GM11168 (cell line): ENCODE data around the gene LMF1.

ENCODE experiments used
- in situ Hi-C: fragments of 300-500 bp; cut with MboI; formaldehyde crosslinking; loops from one replicate; pipeline ENCODE4 v1.12.0; 2022; ENCODE audit warnings: low sequenced_read_pairs; ENCODE audit not compliant: unreplicated experiment

LMF1 gene

DNA sequence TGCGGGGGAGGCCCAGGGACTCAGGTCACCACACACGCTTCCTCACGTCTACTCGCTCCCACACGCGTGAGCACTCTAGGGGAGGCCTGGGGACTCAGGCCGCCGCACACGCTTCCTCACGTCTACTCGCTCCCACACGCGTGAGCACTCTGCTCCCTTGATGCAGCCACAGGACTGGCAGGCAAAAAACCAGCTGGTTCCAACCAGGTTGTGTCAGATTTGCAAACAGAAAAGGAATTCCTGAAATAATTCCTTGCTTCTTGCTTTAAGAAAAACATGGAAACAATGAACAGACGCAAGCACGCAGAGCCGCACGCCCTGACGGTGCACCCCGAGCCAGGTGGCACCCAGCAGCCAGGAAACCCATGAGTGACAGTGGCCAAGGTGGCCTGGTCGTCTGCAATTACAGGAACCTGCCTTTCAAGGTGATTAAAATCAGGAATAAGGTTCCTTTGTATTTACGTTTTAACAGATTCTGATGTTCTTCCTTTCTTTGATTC lies 37.9 kb downstream of the LMF1 start:
- in situ Hi-C loops, result no loop called here

DNA sequence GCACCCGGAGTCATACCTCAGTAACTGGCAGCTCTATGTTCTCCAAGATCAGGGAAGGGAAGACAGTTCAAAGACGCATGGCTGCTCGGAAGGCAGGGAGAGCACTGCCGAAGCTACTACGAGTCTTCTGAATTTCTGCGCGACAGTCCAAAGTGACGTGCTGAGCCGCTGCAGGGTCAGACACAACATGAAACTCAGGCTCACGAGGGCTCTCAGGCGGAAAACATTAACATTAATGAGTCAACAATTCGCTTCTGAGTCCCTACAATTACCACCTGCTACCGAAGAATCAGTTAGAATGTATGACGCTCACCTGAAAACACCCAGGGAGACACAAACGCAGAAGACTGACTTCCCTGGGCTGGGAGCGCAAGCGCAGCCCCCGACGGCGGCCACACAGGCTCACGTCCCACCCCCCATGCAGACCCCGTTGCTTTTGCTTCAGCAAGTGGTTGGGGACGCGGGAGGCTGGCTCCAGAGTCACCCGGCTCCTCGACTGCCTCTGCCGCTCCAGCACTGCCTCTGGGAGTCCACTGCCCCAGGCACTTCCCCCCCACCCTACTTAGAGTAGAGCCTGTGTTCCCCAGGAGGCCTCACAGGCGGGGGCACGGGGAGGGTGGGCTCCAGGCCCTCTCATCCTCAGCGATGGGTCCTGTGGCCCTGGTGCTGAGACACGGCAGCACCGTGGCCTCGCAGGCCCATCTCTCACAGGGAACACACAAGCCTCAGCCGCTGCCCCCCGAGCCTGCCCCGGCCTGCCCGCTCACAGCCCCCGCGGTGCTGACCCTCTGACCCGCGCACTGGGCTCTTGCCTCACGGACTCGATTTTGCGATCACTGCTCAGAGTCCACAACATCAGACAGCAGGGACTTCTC lies 38.9 kb downstream of the LMF1 start:
- in situ Hi-C loops, result no loop called here

DNA sequence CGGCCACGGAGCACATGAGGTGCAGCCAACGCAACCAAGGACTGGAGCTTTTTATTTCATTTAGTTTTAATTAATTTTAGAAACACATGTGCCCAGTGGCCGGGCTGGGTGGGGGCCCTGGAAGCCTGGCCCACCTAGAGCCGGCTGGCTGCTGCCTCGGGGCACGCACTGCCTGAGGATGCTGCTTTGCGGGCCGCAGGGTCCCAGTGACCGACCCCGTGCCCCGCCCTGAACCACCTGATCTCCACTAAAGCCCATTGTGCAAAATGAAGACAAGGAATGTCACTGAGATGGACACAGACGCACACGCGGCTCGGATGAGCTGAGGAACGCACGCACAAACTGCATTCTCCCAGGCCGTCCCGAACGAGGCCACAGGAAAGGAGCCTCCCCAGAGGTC lies 39.6 kb downstream of the LMF1 start:
- in situ Hi-C loops, result no loop called here

DNA sequence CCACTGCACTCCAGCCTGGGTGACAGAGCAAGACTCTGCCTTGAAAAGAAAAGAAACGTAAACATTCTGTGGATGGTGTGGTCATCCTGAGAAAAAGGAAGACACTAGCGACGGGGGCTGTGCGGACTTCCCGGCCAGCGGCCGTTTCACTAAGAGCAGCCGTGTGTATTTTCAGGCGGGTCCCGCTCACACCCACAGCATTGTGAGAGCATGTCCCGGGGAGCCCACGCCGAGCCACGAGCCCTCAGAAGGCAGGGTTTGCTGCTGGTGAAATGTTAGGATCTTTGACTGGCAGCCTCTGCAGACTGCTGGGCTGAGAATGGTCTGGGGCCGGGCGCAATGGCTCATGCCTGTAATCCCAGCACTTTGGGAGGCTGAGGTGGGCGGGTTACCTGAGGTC lies 40.3 kb downstream of the LMF1 start:
- in situ Hi-C loops, result no loop called here

DNA sequence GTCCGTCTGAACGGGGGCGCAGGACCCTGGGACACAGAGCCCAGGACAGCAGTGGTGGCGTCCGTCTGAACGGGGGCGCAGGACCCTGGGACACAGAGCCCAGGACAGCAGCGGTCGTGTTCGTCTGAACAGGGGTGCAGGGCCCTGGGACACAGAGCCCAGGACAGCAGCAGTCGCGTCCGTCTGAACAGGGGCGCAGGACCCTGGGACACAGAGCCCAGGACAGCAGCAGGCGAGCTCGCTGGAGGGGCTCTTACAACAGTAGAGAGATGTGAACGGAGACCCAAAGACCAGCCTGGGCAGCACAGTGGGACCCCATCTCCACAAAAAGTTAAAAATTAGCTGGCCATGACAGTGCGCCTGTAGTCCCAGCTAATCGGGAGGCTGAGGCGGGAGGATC lies 40.7 kb downstream of the LMF1 start:
- in situ Hi-C loops, result no loop called here

DNA sequence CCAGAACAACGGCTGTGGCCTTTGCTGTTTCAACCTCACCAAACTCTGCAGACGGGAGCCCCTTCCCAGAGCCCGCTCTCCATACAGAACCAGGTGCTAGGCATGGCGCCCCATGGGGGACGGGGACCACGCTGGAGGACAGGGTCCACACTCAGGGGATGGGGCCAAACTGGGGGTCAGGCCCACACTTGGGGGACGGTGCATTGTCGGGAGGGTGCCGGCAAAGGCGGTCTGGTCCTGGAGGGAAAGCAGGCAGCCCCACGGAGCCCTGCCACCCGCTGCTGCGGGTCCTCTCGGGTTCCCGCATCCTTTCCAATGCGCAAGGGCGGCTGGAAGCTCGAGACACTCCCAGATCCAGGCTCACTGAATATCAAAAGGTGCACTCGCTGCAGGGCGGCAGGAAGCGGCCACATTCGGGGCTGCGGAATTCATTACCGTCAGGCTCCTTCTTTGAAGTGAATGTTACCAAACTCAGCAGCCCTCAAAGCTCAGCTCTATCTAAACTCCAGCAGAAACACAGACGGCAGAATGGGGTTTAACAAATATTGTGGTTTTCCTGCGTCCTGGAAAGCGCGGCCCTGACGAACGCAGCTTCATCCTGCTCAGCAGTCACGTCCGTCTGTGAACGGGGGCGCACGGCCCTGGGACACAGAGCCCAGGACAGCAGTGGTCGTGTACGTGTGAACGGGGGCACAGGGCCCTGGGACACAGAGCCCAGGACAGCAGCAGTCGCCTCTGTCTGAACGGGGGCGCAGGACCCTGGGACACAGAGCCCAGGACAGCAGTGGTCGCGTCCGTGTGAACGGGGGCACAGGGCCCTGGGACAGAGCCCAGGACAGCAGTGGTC lies 41.3 kb downstream of the LMF1 start:
- in situ Hi-C loops, result no loop called here

DNA sequence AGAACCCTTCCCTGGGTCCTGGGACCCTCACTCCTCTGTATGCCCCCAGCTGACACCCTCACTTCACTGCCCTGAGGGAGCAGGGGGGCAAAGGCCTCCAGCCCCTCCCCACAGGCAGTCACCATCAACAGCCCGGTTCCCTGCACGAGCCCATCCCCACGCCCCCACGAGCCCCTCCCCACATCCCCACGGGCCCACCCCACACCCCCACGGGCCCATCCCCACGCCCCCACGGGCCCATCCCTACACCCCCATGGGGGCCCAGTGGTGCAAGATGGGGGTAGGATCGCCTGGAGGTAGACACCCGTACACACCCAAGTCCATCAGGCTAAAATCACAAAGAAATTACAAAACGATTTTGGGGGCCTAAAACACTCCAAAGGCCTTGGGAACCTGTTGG lies 42.3 kb downstream of the LMF1 start:
- in situ Hi-C loops, result no loop called here

DNA sequence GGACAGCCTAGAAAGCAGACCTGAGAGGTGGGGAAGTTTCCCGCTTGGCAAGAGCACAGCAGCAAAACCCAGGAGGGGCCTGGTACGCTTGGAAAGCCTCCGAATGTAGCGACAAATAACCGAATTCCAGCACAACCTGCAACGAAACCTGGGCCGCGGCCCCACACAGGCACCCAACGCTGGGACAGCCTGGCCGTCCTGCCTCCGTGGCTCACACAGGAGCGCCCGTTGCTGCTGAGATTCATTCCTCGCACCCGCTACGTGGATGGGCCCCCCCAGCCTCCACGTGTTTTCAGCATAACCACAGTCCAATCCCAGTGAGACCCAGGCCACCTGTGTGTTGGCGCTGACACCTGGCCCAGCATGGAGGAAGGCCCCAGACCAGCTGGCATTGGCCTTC lies 42.9 kb downstream of the LMF1 start:
- in situ Hi-C loops, result no loop called here

DNA sequence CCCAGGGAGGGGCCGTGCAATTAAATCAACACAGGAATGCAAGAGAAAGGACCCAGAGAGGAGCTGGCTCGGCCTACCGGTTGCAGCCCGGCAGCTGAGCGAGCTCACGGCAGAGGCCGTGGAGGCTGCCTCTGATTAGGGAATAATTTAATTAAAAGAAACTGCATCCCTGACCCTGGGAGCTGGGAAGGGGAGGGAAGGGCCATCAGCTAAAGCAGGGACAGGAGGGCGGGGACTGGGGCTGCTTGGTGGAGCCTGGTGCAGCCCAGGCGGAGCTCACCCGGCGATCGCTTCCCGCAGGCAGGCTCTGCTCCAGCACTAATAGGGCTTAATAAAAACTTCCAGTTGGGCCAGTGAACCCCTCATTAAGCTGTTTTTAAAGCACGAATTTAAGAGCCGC lies 43.4 kb downstream of the LMF1 start:
- in situ Hi-C loops, result no loop called here

DNA sequence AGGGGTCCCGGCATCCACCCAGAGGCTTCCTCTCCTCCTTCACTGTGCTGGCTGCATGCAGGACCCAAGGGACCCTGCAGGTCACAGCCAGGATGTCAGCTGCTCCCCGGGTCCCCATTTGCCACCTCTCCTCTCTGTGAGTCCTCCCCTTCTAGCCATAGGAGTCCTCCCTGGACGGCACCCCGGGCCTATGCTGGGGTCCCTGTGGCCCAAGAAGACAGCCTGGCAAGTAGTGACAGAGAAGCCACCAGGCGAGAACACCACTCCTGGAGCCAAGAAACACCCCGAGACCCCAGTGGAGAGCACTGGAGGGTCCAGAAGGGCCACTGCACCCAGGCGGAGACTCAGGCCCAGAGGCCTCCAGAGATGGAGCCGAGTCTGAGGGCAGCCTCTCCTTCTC lies 44.1 kb downstream of the LMF1 start:
- in situ Hi-C loops, result no loop called here

DNA sequence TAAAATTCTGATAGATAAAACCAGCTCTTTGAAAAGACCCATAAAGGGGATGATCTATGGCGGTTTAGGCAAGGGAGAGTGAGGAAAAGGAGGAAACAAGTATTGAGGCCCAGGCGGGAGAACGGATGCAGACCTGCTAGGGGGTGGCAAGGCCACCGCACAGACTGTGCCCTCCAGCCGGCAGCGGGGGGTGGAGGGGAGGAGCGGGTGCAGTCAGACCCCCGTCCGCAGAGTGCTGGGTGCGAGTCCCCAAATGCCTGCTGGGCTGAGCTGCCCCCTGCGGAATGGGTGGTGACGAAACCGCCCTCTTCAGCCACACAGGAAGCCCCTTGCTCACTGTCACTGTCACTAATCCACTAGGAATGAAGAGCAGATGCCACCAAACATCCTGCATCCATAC lies 46.0 kb downstream of the LMF1 start:
- in situ Hi-C loops, result no loop called here

DNA sequence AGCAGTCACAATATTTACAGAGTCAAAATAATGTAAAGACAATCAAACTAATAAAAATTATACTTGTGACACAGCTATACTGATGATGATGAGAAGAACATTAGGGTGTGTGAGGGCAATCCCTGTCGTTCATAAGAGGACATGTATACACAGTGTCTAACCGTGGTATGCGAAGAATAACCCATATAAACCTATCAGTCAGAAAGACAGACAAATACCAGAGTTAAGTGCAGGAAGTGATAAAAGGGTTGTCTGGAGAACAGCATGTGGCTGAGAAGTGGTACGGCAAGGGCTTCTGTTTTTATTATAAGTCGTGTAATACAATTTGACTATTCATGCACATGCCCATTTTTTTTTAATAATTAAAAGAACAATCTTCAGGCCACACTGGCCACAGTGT lies 46.7 kb downstream of the LMF1 start:
- in situ Hi-C loops, result no loop called here

DNA sequence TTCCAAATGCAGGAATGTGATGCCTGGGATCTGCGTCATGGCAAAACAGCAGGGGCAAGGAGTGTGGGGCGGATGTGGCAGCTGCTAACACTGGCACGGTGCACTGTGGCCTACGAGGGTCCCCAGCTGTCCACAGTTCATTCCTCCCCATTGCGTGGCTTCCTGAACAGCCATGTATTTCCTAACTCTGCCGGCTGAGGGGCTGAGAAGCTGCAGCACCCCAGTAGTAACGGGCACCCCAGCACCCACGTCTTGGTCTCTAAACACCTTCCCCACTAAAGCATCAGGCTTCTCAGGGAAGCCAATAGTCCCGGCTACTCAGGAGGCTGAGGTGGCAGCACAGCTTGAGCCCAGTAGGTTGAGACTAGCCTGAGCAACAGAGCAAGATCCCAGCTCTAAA lies 47.6 kb downstream of the LMF1 start:
- in situ Hi-C loops, result no loop called here

DNA sequence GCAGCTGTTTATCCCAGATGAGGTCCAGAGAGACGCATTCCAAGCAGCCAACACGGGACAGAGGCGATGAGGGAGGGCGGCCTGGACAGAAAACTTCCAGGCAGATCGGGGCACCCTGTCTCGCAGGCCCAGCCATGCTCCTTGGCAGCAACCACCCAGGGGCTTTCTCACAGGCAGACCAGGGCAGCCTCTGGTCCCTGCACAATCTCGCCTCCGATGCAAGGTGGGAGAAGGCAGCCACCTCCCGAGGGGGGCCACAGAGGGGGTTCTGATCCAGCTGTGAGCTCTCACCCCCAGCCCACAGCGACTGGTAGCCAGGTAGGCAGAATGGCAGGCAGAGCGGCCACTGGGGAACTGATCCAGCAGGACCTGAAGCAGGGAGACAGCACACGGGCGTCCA lies 48.7 kb downstream of the LMF1 start:
- in situ Hi-C loops, result no loop called here

DNA sequence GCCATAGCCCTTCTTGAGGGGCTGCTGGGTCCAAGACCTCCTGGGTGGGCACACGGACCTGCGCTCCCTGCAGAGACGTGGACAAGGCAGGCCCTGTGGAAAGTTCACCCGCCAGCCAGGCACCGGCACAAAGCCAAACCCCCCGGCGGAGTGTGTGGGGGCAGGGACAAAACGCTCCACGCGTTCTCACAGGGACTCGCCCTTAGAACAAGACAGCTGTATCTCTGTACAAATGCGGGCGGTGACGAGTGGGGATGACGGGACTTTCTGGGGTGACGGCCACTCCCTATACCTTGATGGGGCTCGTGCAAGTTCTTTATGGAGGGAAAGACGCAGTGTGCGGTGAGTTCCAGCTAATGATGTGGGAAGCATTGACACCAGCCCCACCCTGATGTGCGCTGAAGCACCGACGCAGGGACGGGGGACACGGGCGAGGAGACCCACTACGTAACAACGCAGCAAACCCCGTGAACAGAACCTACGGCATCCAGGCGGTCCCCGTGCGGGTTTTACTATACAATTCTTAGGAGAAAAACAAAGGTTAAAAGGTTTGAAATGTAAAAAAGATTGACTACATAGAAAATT lies 49.4 kb downstream of the LMF1 start:
- in situ Hi-C loops, result no loop called here

DNA sequence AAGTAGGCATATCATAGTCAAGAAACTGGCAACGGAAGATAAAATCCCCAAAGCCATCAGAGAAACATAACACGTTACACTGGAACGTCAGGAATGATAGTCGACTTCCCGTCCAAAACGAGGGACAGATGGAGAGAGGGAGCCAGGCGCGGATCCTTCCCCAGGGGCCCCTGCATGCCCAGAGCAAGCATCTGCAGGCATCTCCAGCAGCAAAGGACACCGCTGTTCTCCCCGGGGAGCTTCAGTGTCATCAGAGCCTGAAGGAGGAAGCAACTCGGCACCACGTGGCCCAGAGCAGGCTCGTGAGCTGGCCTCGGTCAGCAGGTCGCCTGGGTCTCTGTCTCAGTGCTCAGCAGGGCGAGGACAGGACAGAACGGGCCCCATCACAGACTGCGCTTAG lies 50.1 kb downstream of the LMF1 start:
- in situ Hi-C loops, result no loop called here

DNA sequence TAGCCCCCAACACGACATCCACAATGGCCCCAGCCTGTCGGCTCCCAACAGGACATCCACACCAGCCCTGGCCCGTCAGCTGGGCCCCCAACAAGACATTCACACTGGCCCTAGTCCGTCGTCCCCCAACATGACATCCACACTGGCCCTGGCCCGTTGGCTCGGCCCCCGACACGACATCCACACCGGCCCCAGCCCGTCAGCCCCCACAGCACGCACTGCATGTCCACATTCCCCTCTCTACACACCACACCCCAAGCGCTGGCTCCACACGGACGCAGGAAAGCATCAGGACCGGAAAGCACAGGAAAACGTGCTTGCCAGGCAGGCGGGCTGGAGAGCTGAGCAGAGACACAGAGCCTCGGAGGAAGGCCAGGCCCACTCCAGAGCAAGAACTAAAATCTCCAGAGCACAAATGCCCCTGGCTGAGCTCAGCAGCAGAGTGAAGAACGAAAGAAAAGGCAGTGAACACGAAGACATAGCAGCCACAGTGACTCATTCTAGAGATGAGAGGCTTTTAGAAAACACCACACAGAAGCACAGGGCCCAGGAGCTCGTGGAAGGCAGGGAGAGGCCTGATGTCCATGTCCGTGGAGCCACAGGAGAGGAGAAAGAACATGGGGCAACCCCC lies 50.6 kb downstream of the LMF1 start:
- in situ Hi-C loops, result no loop called here

DNA sequence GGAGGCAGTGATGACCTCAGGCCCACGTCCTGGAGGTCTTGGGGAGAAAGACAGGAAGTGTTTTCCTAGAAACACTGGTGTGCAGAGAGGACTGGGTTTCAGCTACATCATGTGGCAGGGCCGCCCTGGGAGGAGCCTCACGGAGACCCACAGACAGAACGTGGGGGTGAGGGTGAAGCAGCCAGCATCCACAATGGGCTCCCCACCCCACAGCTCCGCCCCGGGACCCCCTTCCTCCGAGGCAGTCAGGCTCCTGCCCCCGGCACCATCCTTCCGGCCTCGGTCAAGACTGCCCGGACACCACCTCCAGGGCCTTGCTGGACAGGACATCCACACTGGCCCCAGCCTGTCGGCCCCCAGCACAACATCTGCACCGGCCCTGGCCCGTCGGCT lies 51.1 kb downstream of the LMF1 start:
- in situ Hi-C loops, result no loop called here

DNA sequence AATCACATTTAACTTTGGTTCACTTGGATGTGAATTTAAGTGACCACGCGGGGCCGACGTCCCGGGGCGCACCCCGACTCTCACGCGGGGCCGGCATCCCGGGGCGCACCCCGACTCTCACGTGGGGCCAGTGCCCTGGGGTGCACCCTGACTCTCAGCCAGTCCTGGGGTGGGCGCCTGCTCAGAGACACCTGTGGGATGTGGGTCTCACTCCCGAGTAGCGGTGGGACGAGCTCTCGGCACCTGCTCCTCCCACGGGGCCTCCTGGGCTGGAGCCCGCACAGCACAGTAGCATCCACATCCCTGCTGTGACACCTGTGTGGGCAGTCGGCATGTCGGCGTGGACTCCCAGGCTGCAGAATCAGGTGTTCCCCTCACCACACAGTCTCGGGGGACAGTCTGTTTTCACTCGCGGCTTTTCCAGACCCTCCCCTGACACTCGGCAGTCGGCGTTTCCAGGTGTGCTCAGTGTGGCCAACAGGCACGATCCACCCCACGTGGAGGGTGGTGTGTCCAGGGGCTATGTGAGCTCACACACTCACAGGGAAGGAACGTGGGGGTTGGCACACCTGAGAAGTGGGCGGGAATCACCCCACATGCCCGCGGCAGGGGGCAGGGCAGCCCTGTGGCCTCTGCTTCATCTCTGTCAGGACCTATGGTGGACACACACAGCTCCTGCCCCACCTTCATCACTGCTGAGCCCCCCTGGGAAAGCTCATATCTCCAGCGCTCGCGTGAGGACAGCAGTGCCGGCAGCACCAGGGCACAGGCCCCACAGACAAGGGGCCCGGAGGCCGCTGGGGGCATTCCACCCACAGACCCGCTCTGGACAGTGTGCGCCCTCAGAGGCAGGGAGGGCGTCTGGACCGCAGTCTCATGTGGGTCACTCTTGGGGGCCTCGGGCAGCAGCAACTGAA lies 51.8 kb downstream of the LMF1 start:
- in situ Hi-C loops, result no loop called here

DNA sequence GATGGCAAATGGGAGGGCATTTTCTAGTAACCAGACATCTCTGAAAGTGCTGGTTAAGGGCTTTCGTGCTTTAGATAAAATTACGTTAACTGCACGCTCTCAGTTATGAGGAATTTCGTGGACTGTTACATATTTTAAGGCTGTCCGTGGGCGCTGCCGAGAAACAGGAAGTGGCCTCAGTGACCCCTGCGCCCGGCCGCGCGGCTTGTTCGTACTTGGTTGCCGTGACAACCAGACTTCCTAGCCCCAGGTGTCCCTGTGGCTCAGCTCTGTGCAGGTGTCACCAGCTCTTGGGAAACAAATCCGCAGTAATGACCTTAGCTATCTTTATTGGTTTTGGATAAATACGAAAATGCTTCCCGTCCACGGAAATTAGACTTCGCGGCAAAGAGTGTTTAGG lies 52.7 kb downstream of the LMF1 start:
- in situ Hi-C loops, result no loop called here
